LNCaP clone FGC (cell line): ENCODE data around the gene CNNM1.

Experiments
- DNase-seq: peaks from one replicate; pipeline ENCODE4 v3.0.0-alpha.2; 2011; ENCODE audit warnings: low read depth
- H3K4me3 ChIP-seq: 2 replicates; pipeline ENCODE4 v1.5.1; 2011; ENCODE audit warnings: mild to moderate bottlenecking, low read depth, low read length, control low read depth
- TF ChIP-seq, protein P1 (sequence below): IDR thresholded peaks from 2 replicates; pipeline ENCODE4 v1.5.1; 2012; ENCODE audit warnings: mild to moderate bottlenecking; ENCODE audit not compliant: control insufficient read depth, insufficient read depth; ENCODE audit errors: extremely low read depth

Gene CNNM1

DNA sequence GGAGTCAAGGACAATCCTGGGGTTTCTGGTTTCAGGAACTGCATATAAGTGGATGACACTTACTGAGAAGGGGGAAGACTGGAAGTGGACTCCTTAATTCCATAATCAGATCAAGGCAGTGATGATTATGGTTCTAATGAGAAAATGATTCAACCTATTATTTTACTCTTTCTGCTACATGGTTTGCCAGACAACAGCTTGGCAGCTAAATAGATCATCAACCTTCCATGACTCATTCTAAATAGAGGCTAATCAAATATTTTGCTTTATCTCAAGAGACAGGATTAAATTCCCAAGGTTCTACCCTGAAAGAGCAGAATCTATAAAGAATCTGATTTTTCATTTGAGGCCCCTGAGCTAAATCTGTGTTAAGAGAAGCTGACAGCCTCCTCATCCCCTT lies 46.3 kb downstream of the CNNM1 start:
- no peak for DNase-seq
- TF ChIP-seq, protein P1, sequence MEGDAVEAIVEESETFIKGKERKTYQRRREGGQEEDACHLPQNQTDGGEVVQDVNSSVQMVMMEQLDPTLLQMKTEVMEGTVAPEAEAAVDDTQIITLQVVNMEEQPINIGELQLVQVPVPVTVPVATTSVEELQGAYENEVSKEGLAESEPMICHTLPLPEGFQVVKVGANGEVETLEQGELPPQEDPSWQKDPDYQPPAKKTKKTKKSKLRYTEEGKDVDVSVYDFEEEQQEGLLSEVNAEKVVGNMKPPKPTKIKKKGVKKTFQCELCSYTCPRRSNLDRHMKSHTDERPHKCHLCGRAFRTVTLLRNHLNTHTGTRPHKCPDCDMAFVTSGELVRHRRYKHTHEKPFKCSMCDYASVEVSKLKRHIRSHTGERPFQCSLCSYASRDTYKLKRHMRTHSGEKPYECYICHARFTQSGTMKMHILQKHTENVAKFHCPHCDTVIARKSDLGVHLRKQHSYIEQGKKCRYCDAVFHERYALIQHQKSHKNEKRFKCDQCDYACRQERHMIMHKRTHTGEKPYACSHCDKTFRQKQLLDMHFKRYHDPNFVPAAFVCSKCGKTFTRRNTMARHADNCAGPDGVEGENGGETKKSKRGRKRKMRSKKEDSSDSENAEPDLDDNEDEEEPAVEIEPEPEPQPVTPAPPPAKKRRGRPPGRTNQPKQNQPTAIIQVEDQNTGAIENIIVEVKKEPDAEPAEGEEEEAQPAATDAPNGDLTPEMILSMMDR: no peak
- no peak overlapping the region for H3K4me3 ChIP-seq

DNA sequence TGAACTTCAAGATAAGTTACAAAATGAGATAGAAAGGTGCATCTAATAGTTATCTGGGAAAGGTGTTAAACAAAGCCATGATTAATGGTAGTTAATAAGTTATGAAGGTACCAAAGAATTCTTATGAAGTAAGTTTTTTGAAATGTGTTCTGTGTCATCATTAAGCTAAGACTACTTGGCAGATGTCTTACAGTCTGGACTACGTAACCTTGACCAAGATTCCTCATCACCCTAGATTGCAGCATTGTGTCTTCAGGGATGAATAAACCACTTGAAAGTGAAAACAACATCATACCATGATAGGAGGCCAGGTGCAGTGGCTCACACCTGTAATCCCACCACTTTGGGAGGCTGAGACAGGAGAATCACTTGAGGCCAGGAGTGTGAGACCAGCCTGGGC lies 53.0 kb downstream of the CNNM1 start:
- DNase-seq: no peak
- TF ChIP-seq, protein P1: no peak
- H3K4me3 ChIP-seq: no peak overlapping the region

DNA sequence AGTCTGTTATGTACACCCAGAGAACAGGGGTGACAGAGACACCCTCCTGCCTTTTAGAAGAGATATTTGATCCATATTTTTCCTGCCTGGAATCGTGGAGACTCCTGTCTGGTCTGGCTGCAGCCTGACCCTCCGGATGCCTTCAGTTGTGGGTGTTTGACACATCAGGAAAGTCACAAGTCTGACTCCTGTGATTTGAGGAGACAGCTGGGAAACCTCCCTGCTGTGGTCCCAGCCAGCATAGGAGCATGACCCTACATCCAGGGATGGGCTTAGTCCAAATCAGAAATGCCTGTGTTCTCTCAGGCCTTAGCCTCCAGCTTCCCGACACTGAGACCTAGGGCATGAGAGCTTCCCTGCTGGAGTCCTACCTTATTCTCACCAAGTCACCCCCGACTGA lies 57.9 kb downstream of the CNNM1 start:
- TF ChIP-seq, protein P1: no peak
- H3K4me3 ChIP-seq: no peak overlapping the region
- no peak for DNase-seq

DNA sequence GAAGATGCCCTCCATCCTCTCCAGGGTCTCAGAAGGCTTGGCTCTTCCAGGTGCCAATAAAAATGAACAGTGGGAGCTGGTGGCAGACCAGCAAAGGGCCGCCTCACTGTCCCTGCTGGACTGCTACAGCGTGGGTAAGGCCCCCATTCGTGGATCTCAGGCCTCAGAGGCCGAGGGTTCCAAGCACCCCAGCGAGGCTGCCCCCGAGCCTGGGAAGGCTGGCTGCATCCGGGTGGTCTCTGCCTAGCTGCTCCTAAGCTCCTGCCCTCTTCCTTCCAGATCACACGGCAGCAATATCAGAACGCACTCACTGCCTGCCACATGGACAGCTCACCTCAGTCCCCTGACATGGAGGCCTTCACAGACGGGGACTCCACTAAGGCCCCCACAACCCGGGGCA lies 58.4 kb downstream of the CNNM1 start:
- TF ChIP-seq, protein P1: no peak
- H3K4me3 ChIP-seq: no peak overlapping the region
- no peak for DNase-seq

DNA sequence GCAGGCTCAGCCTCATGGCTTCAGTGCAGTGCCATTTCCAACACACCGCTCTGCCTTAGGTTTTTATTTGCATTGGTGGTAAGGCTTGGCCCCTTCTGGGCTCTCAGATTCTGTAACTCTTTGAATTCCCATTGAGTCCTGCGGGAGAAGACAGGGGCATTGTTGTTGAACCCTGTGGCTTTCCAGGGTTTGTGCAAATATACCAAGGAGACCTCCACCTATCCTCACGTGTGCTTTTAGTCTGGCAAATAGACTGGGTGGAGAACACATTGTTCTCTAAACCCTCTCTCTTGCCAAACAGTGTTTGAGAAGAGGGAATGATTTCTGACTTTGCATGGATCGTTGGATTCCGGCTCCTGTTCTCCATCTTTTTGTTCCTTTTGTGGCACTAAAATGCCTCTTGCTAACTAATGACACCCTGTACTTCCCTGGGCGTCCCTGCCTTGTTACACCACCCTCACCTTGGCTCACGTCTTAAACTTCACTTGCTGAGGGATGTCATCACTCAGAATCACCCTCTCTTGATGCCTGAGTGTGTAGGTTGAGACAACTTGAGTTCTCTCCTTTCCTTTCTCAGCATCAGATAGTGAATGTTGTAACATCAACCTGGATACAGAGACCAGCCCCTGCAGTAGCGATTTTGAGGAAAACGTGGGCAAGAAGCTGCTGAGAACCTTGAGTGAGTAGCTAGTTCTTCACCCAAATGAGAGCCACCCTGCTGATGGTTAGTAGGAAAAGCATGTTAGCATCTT lies 60.7 kb downstream of the CNNM1 start:
- TF ChIP-seq, protein P1: no peak
- no peak overlapping the region for H3K4me3 ChIP-seq
- no peak for DNase-seq

DNA sequence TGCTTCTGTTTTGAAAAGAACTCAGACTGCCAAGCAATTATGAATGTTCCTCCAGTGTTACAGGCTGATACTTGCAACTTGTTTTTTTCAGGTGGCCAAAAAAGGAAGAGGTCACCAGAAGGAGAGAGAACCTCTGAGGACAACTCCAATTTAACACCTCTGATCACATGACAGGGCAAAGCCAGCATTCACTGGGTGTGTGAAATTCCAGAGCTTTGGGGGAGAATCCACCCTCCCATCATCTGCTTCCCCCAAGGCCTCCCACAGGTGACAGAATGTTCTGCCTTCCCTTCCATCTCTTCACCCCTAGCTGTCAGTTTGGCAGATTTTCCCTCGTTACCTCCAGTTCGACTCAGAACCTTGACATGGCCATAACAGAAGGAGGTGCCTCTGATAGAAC lies 62.2 kb downstream of the CNNM1 start:
- TF ChIP-seq, protein P1: no peak
- no peak for DNase-seq
- H3K4me3 ChIP-seq: no peak overlapping the region

DNA sequence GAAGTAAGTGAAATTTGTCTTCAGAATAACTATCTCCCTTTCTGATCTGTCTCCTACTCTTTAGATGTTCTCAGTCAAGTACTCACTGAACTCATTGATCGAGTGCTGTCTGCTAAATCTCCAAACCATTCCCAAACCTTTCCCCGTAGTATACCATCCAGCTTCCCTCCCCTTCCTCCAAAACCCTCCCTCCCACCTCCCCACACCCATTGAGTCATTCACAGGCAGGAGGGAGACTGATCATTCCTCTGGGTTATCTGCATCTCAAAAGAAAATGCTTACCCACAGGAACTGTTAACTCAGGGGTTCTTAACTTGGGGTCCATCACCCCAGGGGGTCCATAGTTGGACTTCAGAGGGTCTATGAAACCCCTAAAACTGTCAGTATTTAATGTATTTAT lies 63.9 kb downstream of the CNNM1 start:
- no peak for DNase-seq
- TF ChIP-seq, protein P1: no peak
- H3K4me3 ChIP-seq: no peak overlapping the region
